ENCODE measurements around the gene TGOLN2. TPM values are rescaled to one million over a fixed set of nuclear protein-coding genes. Genes with fewer than 3 reads are reported as not detected.

TGOLN2 gene
- total and polyA plus RNA-seq, 2 of the 13 experiments (the other 11 are each of a cell fraction or from before 2014, with no cell fraction given): 99.6 to 155 TPM

- ATAC-seq: no peak
- 0 out of 2 replicates have a peak, but pooled peaks cover 3% of the 10 kb centered on the region for H3K4me1 ChIP-seq (ENCODE audit: insufficient read depth, low read length)
- H3K4me2 ChIP-seq (ENCODE audit: low read depth, low read length): no peak overlapping the region
- BruUV-seq (replicated peaks): no TSS peak
- FAIRE-seq: no peak
- no peak overlapping the region for H3K4me3 ChIP-seq (replicated peaks in 1 of 3; ENCODE audit: insufficient read depth in 1 of 3, low read depth in 2 of 3, low read length in 3 of 3)
- no peaks in the 10 kb centered on the region for H3K79me2 ChIP-seq (ENCODE audit: insufficient read depth, low read length)
- WGBS (ENCODE audit: low lambda C conversion rate): 77% methylated on average over 13 of the region's 13 CpGs
- intact Hi-C loops (cut with micrococcal nuclease; ENCODE audit: unreplicated experiment): no loop called here
- H4K20me1 ChIP-seq (ENCODE audit: insufficient read depth, low read length): no peaks in the 10 kb centered on the region
- ChIA-PET POLR2A (interaction anchor here (0.9 to 3.3 kb wide), 5 partner anchors 10 to 79 kb away, joined by 3 to 21 read pairs (median 3); partner anchors contain the start of genes ELMOD3, RETSAT, SH2D6 and TGOLN2), CTCF (ENCODE audit: low intra/inter-chr PET ratio, low total read pairs) (no interaction called here)
- DNase-seq (ENCODE audit: low spot score): no peak
- peaks cover 14 to 23% of the 10 kb centered on the region in 2 experiments; a peak in 4 of 5 replicates for H3K36me3 ChIP-seq (replicated peaks in 1 of 2; ENCODE audit: control insufficient read depth in 1 of 2, insufficient read depth in 2 of 2, low read length in 2 of 2)
- no peak overlapping the region for H3K9ac ChIP-seq (ENCODE audit: insufficient read depth, low read depth, low read length)
- no peak overlapping the region for H2AFZ ChIP-seq (ENCODE audit: low read length)
- TF ChIP-seq MNT (IDR thresholded peaks at IDR 0.05) (no peak), ZFY (CRISPR knock-in tag; IDR thresholded peaks at IDR 0.05) (no peak), JUN (CRISPR knock-in tag; IDR thresholded peaks at IDR 0.05) (no peak), ZNF839 (CRISPR knock-in tag; IDR thresholded peaks at IDR 0.05; ENCODE audit: borderline replicate concordance) (no peak), THAP8 (CRISPR knock-in tag; IDR thresholded peaks at IDR 0.05; ENCODE audit: borderline replicate concordance) (no peak), RNF219 (CRISPR knock-in tag; IDR thresholded peaks at IDR 0.05) (no peak), ZNF780A (CRISPR knock-in tag; IDR thresholded peaks at IDR 0.05) (no peak), POLR2G (IDR thresholded peaks at IDR 0.05; ENCODE audit: low read depth, low read length) (peak; percentile 37), ZNF770 (CRISPR knock-in tag; IDR thresholded peaks at IDR 0.05) (peak; percentile 71; the same call in 1 of the 2 replicates), PAF1 (CRISPR knock-in tag; IDR thresholded peaks at IDR 0.05) (0 out of 2 replicates have a peak, but pooled peaks have one; percentile 66)
- no peak overlapping the region for H3K27ac ChIP-seq (ENCODE audit: extremely low read length, insufficient read depth, low read length)
- H3K27me3 ChIP-seq (ENCODE audit: control insufficient read depth in 1 of 2, insufficient read depth in 2 of 2, low read length in 2 of 2): no peaks in the 10 kb centered on the region
- no peaks in the 10 kb centered on the region for H3K9me3 ChIP-seq (ENCODE audit: low read length)
- in situ Hi-C loops (cut with HindIII; ENCODE audit: extremely low pct_ligation_motif_present, low pct_unique_long_range_greater_than_20kb): no loop called here
Measured at GRCh38 chr2:85340034-85340892, 12.5 kb upstream of the TGOLN2 start.

Measured in HepG2 (cell line).